Activated T-cell treated with anti-CD3 and anti-CD28 coated beads for 48 hours (primary cell): ENCODE data around the gene RP2.
A peak's percentile ranks its signal among the peaks of the same experiment; 100 is the strongest.

Source experiments
- DNase-seq: peaks from one replicate; pipeline ENCODE4 v3.0.0-alpha.2; 2020; ENCODE audit warnings: low read depth

The RP2 gene

DNA sequence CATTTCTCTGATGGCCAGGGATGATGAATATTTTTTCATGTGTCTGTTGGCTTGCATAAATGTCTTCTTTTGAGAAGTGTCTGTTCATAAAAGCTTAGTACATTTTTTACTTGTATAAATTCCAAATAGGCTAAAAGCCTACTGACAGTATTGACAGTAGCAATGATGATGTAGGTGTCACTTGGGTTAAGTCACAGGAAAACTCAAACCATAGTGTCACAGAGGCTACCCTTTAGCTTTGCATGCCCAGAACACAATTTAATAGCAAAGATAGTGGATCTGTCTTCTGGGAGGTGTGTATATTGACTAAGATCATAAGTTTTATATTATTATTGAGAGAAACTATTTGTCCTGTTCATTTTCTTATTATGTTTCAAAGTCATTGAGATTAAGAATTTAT lies 8.1 kb downstream of the RP2 start:
- no peak for DNase-seq

GRCh38 chrX:46849933-46850332 lies 13.1 kb downstream of the RP2 start:
- DNase-seq, result no peak

DNA sequence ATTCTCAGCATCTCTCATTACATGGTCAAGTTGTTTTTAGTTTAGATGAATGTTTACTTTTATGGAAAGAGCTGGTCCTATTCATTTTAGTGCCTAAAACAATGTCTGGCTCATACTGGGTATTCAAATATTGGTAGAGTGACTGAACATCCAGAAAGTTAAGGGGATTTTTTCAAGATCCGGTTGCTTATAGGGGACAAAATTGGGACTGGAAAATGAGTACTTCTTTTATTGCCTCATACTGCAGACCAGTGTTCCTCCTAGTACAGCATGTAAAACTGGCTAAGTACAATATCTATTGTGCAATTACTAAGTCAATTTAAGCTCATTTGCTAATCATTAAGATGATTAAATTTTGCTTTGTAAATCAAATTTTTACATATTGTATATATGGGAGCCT lies 13.9 kb downstream of the RP2 start:
- no peak for DNase-seq

DNA sequence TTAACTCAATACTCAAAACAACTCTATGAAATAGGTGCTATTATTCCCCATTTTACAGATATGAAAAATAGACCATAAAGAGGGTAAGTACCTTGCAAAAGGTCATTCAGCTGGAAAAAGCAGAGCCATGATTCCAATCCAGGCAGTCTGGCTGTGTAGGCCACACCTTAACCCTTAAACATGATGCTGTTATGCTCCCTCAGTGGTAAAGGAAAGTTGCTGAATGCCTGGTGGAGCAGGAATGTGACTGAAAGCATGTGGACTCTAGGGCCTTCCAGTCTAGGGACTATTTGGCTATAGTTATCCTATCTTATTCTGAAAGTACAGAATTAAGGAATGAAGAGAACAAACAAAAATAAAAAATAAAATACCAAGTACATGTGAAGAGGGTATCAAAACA lies 19.6 kb downstream of the RP2 start:
- DNase-seq, result no peak

- DNase-seq, result no peak
These were observed 23.7 kb downstream of the RP2 start for GRCh38 chrX:46860557-46860956.

DNA sequence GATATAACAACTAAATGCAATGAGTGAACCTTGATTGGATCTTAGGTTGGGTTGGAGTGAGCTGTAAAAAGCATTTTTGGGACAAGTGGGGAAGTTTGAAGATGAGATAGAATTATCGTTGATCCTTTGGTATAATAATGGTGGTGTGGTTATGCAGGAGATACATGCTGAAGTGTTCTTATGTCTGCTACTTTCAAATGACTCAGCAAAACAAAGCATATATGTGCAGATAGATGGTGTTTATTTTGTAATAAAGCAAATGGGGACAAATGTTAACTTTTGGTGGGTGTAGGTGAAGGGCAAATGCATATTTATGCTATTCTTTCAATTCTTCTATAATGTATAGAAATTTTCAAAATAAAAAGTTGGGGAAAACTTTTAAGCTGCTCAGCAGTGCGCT lies 26.2 kb downstream of the RP2 start:
- no peak for DNase-seq

- DNase-seq, result no peak
These were observed 27.8 kb downstream of the RP2 start for GRCh38 chrX:46864606-46865005.

DNA sequence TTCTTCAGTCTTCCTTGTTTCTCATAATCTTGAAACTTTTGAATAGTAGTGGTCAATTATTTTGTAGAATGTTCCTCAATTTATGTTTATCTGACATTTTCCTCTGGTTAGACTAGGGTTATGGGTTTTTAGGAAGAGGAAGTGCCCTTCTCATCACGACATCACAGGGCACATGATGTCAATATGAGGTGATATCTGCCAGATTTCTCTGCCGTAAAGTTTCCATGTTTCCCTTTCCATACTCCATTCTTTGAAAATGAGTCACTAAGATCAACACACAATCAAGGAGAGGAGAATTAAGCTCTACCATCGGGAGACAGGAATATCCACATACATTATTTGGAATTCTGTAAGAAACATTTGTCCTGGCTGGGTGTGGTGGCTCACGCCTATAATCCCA lies 28.4 kb downstream of the RP2 start:
- no peak for DNase-seq

- no peak for DNase-seq
These were observed 29.9 kb downstream of the RP2 start for GRCh38 chrX:46866726-46867125.

GRCh38 chrX:46873746-46874145 lies 36.9 kb downstream of the RP2 start:
- DNase-seq, result no peak

GRCh38 chrX:46876901-46877300 lies 40.1 kb downstream of the RP2 start:
- DNase-seq, result no peak

DNA sequence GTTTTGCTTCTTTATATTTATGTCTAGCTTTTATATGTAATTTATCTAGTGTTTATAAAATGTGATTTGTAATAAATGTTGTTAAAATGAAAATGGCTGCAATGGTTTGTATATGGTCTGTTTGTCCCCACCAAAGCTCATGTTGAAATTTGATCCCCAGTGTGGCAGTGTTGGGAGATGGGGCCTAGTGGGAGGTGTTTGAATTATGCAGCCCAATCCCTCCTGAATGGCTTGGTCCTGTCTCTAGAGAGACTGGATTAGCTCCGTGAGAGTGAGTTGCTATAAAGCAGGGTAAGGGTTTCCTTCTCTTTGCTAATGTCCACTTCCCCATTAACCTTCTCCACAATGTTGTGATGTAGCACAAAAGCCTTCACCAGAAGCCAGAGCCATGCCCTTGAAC lies 45.4 kb downstream of the RP2 start:
- DNase-seq, result no peak

- no peak for DNase-seq
These were observed 48.0 kb downstream of the RP2 start for GRCh38 chrX:46884799-46885198.

DNA sequence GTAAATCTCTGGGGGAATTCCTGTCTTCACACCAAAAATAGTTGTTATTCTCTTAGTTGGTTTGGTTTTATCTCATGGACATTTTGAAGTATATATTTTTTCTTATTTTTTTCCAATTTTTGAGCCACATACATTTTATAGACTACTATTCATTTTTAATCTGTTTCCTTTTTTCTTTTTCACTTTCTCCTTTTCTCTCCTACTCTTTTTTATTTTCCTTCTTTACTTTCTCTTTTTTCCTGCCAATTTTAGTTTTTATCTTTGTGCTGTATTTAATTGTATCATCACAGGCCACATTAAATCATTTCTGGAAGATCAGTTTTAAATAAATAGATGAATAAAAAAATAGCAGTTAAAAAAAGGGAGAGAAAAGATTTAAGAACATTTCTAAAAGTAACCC lies 61.4 kb downstream of the RP2 start:
- DNase-seq, result no peak

DNA sequence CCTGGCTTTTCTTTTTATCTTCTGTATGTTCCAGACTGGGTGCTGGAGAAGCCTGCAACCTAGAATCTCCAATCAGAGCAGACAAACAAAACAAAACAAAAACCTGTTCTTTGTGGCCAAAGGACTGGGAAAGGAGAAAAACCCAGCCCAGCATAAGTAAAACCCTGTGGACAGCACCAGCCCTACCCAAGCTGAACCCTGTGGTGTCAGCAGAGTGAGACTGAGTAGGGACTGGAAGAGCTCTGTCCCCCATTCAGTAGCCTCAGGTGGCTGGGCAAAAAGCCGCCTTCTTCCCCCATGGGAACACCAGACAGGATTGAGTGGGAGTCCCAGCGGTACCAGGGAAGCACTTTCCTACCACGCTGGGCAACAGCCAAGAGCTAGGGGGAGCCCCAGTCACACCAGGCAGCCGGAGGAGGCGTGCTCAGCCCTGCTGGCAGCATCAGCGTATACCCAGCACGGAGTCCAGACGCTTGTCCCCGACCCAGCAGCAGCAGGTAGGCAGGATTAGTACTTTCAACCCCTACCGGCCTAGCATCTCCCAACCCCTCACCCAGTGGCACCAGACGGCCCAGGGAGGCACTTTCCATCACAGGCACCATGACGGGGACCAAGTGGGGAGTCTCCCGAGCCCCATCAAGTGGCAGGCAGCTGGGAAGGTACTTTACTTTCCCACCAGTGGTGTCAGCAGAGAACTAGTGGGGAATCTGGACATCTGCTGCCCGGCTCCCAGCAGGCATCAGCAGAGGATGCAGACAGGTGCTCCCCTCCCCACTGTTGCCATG lies 66.8 kb downstream of the RP2 start:
- peak; percentile 40 for DNase-seq

DNA sequence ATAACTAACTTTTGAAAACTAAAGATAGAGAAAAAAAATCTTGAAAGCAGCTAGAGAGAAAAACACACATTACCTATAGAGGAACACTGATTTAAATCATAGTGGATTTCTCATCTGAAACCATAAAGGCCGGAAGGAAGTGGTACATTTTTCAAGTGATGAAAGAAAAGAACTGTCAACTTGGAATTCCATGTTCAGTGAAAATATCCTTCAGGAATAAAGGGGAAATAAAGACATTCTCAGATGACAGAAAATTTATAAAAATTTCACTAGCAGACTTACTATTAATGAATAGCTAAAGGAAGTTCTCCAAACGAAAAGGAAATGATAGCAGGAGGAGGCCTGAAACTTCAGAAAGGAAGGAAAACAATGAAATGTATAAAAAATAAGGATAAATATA lies 67.8 kb downstream of the RP2 start:
- DNase-seq, result no peak

DNA sequence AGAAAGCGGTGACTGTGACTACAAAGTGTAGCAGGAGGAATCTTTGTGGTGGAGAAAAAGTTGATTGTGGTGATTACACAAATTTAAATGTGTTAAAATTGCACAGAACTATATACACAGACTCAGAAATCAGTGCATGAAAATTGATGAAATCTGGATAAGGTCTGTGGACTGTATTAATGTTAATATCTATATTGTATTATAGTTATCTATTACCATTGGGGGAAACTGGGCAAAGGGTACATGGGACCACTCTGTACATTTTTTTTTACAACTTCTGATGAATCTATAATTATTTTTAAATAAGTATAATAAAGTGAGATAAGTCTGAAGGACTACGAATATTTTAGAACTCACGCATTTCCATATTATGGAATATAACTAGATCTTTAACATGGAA lies 73.6 kb downstream of the RP2 start:
- no peak for DNase-seq

GRCh38 chrX:46912098-46912602 lies 75.3 kb downstream of the RP2 start, which contains the start of gene JADE3:
Gene JADE3 (plus strand): TSS chrX:46912421. CDS start chrX:46984895, 72,474 bp downstream.
- DNase-seq, result peak; percentile 5

GRCh38 chrX:46912603-46913491 lies 76.0 kb downstream of the RP2 start:
- peak; percentile 10 for DNase-seq

GRCh38 chrX:46913667-46914066 lies 76.8 kb downstream of the RP2 start:
- DNase-seq, result no peak

DNA sequence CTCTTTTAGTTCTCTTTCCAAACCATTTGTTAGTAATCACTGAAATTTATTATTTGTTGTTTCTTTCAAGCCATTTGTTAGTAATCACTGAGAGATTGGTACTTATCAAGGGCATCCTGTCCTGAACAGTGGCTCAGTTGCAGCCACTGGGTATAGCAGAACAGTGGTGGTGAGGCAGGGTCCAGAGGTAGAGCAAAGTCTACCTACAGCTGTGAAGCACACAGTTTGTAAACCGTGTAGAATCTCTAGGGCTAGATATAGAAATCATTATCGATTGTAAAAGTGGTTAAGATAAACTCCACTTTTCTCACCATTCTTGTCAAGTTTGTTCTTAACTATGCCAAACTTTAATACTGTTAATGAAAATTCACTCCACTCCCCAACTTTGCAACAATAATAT lies 79.4 kb downstream of the RP2 start:
- no peak for DNase-seq

- DNase-seq, result no peak
These were observed 80.8 kb downstream of the RP2 start for GRCh38 chrX:46917622-46918021.

DNA sequence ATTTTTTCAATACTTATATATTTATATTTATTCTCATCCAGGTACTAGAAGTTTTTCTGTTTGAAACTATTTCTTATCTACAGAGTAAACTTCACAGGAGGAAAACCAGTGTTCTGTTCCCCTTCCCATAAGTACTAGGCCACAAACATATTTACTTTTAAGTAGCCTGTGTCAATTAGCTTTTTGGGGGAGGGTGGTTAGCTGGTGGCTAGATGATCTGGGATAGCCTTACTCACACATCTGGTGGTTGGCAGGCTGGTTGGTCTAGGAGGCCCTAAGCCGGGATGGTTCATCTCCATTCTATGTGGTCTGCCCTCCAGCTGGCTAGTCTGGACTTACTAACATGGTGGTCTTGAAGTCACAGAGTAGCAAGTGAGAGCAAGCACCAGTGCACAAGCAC lies 81.6 kb downstream of the RP2 start:
- DNase-seq, result no peak
